K562 (cell line): Measurements from ENCODE around the gene ACYP2.

Experiments used
- BHLHE40 ChIP-seq: IDR thresholded peaks from 2 replicates; pipeline ENCODE4 v1.6.1; 2011; ENCODE audit warnings: low read length, improper control_type of control experiment
- DPF2 ChIP-seq: fragments of 450-650 bp; IDR thresholded peaks from 2 replicates; pipeline ENCODE4 v1.6.1; 2016
- HCFC1 ChIP-seq: IDR thresholded peaks from 2 replicates; pipeline ENCODE4 v1.6.1; 2012; ENCODE audit warnings: low read depth, low read length, improper control_type of control experiment
- POLR2AphosphoS5 ChIP-seq: IDR thresholded peaks from 2 replicates; pipeline ENCODE4 v1.6.1; 2011; ENCODE audit warnings: mild to moderate bottlenecking, low read depth, low read length, moderate library complexity; ENCODE audit not compliant: control insufficient read depth, insufficient read depth
- RAD21 ChIP-seq, 2 experiments: fragments of 250-450 bp in 1 of 2; fragments of 450-650 bp in 1 of 2; sonication (Bioruptor Pico) in 1 of 2; formaldehyde crosslinking in 1 of 2; IDR thresholded peaks in 1 of 2; conservative IDR thresholded peaks in 1 of 2; 2 replicates each; pipeline versions ENCODE4 v1.4.0 to v1.8.0; 2020 to 2022; ENCODE audit warnings: mild to moderate bottlenecking in 2 of 2, moderate library complexity in 1 of 2
- TAF9B ChIP-seq: fragments of 450-650 bp; IDR thresholded peaks from 2 replicates; pipeline ENCODE4 v1.6.1; 2018; ENCODE audit warnings: mild to moderate bottlenecking; ENCODE audit not compliant: partially characterized antibody
- TEAD2 ChIP-seq: fragments of 450-650 bp; IDR thresholded peaks from 2 replicates; pipeline ENCODE4 v1.6.1; 2016; ENCODE audit warnings: missing genetic modification characterization, control low read depth, missing compliant biosample characterization
- ZBTB1 ChIP-seq: sonication (generic); formaldehyde crosslinking; IDR thresholded peaks from 2 replicates; pipeline ENCODE4 v1.8.1; 2023; ENCODE audit warnings: missing genetic modification reagents, low read depth, mild to moderate bottlenecking, borderline replicate concordance
- ZC3H11A ChIP-seq: IDR thresholded peaks from 2 replicates; pipeline ENCODE4 v1.6.1; 2012; ENCODE audit warnings: low read depth, low read length, improper control_type of control experiment
- ZNF239 ChIP-seq: fragments of 250-450 bp; sonication (Bioruptor Pico); IDR thresholded peaks from 2 replicates; pipeline ENCODE4 v1.4.0; 2020; ENCODE audit warnings: mild to moderate bottlenecking
- TF ChIP-seq, protein P1 (sequence below), 2 experiments: IDR thresholded peaks; 2 replicates each; pipeline ENCODE4 v1.6.1; 2012; ENCODE audit warnings: improper control_type of control experiment in 2 of 2, low read depth in 2 of 2, low read length in 2 of 2, borderline replicate concordance in 1 of 2
- TF ChIP-seq, protein P2 (sequence below), 3 experiments: IDR thresholded peaks in 2 of 3; conservative IDR thresholded peaks in 1 of 3; 2 replicates each; pipeline ENCODE4 v1.5.1; 2011 to 2012; ENCODE audit warnings: low read length in 3 of 3, mild to moderate bottlenecking in 3 of 3, control low read depth in 2 of 3, improper control_type of control experiment in 1 of 3, inconsistent platforms in 1 of 3, low read depth in 1 of 3, mixed read lengths in 1 of 3, moderate library complexity in 1 of 3; ENCODE audit not compliant: insufficient read depth in 2 of 3
- TF ChIP-seq, protein P3 (sequence below), 3 experiments: fragments of 200-800 bp in 1 of 3; fragments of 250-450 bp in 1 of 3; fragments of 450-650 bp in 1 of 3; sonication (Bioruptor Pico) in 1 of 3; sonication (Bioruptor generic) in 1 of 3; formaldehyde crosslinking in 1 of 3; IDR thresholded peaks; 2 replicates each; pipeline versions ENCODE4 v1.6.1 to v1.8.0; 2016 to 2022; ENCODE audit warnings: mild to moderate bottlenecking in 2 of 3, missing genetic modification characterization in 2 of 3, missing compliant biosample characterization in 1 of 3, moderate library complexity in 1 of 3
- TF ChIP-seq, protein P4 (sequence below), 2 experiments: fragments of 450-650 bp; formaldehyde crosslinking in 1 of 2; IDR thresholded peaks; 2 replicates each; pipeline versions ENCODE4 v1.4.0 to v1.6.1; 2014 to 2020; ENCODE audit warnings: mild to moderate bottlenecking in 2 of 2, borderline replicate concordance in 1 of 2, low read depth in 1 of 2

DNA sequence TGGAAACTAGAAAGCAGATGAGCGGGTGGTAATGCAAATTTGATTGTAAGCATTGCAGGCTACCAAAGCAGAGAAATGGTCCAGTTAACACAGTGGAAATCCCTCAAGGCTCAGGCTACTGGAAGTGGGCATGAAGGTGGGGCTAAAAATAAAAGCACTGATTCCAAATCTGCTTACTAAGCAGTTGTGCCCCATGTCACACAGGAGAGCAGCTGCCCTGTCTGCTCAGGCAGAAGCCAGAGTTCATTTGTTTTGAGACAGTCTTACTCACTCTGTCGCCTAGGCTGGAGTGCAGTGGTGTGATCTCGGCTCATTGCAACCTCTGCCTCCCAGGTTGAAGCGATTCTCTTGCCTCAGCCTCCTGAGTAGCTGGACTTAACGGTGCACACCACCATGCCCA lies 183.1 kb downstream of the ACYP2 start:
- TF ChIP-seq ZNF239 (no peak), TEAD2 (no peak), RAD21 (CRISPR knock-in tag; conservative IDR thresholded peaks at IDR 0.05 in 1 of 2, IDR thresholded peaks at IDR 0.05 in 1 of 2) (no peak), BHLHE40 (no peak), POLR2AphosphoS5 (no peak), HCFC1 (no peak), ZBTB1 (CRISPR knock-in tag) (no peak), ZC3H11A (no peak), TAF9B (no peak), DPF2 (no peak)
- TF ChIP-seq, protein P1, sequence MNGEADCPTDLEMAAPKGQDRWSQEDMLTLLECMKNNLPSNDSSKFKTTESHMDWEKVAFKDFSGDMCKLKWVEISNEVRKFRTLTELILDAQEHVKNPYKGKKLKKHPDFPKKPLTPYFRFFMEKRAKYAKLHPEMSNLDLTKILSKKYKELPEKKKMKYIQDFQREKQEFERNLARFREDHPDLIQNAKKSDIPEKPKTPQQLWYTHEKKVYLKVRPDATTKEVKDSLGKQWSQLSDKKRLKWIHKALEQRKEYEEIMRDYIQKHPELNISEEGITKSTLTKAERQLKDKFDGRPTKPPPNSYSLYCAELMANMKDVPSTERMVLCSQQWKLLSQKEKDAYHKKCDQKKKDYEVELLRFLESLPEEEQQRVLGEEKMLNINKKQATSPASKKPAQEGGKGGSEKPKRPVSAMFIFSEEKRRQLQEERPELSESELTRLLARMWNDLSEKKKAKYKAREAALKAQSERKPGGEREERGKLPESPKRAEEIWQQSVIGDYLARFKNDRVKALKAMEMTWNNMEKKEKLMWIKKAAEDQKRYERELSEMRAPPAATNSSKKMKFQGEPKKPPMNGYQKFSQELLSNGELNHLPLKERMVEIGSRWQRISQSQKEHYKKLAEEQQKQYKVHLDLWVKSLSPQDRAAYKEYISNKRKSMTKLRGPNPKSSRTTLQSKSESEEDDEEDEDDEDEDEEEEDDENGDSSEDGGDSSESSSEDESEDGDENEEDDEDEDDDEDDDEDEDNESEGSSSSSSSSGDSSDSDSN (IDR thresholded peaks at IDR 0.05; ENCODE audit: borderline replicate concordance in 1 of 2, low read depth in 2 of 2, low read length in 2 of 2), result no peak
- TF ChIP-seq, protein P2, sequence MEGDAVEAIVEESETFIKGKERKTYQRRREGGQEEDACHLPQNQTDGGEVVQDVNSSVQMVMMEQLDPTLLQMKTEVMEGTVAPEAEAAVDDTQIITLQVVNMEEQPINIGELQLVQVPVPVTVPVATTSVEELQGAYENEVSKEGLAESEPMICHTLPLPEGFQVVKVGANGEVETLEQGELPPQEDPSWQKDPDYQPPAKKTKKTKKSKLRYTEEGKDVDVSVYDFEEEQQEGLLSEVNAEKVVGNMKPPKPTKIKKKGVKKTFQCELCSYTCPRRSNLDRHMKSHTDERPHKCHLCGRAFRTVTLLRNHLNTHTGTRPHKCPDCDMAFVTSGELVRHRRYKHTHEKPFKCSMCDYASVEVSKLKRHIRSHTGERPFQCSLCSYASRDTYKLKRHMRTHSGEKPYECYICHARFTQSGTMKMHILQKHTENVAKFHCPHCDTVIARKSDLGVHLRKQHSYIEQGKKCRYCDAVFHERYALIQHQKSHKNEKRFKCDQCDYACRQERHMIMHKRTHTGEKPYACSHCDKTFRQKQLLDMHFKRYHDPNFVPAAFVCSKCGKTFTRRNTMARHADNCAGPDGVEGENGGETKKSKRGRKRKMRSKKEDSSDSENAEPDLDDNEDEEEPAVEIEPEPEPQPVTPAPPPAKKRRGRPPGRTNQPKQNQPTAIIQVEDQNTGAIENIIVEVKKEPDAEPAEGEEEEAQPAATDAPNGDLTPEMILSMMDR (IDR thresholded peaks at IDR 0.05 in 2 of 3, conservative IDR thresholded peaks at IDR 0.05 in 1 of 3; ENCODE audit: insufficient read depth in 2 of 3, low read depth in 1 of 3, low read length in 3 of 3), result no peak
- TF ChIP-seq, protein P3, sequence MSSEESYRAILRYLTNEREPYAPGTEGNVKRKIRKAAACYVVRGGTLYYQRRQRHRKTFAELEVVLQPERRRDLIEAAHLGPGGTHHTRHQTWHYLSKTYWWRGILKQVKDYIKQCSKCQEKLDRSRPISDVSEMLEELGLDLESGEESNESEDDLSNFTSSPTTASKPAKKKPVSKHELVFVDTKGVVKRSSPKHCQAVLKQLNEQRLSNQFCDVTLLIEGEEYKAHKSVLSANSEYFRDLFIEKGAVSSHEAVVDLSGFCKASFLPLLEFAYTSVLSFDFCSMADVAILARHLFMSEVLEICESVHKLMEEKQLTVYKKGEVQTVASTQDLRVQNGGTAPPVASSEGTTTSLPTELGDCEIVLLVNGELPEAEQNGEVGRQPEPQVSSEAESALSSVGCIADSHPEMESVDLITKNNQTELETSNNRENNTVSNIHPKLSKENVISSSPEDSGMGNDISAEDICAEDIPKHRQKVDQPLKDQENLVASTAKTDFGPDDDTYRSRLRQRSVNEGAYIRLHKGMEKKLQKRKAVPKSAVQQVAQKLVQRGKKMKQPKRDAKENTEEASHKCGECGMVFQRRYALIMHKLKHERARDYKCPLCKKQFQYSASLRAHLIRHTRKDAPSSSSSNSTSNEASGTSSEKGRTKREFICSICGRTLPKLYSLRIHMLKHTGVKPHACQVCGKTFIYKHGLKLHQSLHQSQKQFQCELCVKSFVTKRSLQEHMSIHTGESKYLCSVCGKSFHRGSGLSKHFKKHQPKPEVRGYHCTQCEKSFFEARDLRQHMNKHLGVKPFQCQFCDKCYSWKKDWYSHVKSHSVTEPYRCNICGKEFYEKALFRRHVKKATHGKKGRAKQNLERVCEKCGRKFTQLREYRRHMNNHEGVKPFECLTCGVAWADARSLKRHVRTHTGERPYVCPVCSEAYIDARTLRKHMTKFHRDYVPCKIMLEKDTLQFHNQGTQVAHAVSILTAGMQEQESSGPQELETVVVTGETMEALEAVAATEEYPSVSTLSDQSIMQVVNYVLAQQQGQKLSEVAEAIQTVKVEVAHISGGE (CRISPR knock-in tag; IDR thresholded peaks at IDR 0.05), result no peak
- TF ChIP-seq, protein P4, sequence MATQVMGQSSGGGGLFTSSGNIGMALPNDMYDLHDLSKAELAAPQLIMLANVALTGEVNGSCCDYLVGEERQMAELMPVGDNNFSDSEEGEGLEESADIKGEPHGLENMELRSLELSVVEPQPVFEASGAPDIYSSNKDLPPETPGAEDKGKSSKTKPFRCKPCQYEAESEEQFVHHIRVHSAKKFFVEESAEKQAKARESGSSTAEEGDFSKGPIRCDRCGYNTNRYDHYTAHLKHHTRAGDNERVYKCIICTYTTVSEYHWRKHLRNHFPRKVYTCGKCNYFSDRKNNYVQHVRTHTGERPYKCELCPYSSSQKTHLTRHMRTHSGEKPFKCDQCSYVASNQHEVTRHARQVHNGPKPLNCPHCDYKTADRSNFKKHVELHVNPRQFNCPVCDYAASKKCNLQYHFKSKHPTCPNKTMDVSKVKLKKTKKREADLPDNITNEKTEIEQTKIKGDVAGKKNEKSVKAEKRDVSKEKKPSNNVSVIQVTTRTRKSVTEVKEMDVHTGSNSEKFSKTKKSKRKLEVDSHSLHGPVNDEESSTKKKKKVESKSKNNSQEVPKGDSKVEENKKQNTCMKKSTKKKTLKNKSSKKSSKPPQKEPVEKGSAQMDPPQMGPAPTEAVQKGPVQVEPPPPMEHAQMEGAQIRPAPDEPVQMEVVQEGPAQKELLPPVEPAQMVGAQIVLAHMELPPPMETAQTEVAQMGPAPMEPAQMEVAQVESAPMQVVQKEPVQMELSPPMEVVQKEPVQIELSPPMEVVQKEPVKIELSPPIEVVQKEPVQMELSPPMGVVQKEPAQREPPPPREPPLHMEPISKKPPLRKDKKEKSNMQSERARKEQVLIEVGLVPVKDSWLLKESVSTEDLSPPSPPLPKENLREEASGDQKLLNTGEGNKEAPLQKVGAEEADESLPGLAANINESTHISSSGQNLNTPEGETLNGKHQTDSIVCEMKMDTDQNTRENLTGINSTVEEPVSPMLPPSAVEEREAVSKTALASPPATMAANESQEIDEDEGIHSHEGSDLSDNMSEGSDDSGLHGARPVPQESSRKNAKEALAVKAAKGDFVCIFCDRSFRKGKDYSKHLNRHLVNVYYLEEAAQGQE (IDR thresholded peaks at IDR 0.05; ENCODE audit: borderline replicate concordance), result no peak
- TF ChIP-seq, protein P4 (CRISPR knock-in tag; IDR thresholded peaks at IDR 0.05; ENCODE audit: low read depth), result no peak
